Gastroesophageal sphincter (tissue), 3 donors: ENCODE measurements around the gene SUPT3H.

Experiments
- EP300 ChIP-seq: sonication (generic); formaldehyde crosslinking; IDR thresholded peaks from one replicate; pipeline ENCODE4 v1.6.1; 2017; ENCODE audit warnings: antibody characterized with exemption, mild to moderate bottlenecking
- POLR2AphosphoS5 ChIP-seq: sonication (generic); formaldehyde crosslinking; IDR thresholded peaks from one replicate; pipeline ENCODE4 v1.6.1; 2017; ENCODE audit warnings: antibody characterized with exemption
- TF ChIP-seq, protein P1 (sequence below), 4 experiments: fragments of 200-600 bp in 2 of 4; fragments of 450-650 bp in 2 of 4; sonication (generic) in 1 of 4; IDR thresholded peaks; one replicate each; pipeline ENCODE4 v1.5.1; 2017 to 2019; ENCODE audit warnings: antibody characterized with exemption in 4 of 4, mild to moderate bottlenecking in 2 of 4, moderate library complexity in 2 of 4

DNA sequence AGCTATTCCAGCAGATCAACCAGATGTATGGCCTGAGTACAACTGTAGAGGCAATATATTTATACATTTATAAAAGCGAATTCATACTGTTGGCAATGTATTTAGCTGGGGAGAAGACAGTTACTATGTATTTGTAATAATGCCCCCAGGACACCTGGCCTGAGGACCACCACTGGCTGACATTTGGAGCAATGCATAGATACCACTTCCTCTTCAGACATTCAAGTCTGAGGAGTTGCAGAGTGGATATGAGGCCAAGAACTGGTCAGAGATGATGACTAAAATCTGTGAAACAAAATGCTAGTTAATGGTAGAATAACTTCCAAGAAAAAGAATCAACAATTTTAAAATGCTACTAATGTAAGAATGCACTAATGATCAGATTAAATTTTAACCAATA, 527.9 kb downstream of the SUPT3H start:
- TF ChIP-seq, protein P1, sequence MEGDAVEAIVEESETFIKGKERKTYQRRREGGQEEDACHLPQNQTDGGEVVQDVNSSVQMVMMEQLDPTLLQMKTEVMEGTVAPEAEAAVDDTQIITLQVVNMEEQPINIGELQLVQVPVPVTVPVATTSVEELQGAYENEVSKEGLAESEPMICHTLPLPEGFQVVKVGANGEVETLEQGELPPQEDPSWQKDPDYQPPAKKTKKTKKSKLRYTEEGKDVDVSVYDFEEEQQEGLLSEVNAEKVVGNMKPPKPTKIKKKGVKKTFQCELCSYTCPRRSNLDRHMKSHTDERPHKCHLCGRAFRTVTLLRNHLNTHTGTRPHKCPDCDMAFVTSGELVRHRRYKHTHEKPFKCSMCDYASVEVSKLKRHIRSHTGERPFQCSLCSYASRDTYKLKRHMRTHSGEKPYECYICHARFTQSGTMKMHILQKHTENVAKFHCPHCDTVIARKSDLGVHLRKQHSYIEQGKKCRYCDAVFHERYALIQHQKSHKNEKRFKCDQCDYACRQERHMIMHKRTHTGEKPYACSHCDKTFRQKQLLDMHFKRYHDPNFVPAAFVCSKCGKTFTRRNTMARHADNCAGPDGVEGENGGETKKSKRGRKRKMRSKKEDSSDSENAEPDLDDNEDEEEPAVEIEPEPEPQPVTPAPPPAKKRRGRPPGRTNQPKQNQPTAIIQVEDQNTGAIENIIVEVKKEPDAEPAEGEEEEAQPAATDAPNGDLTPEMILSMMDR (IDR thresholded peaks at IDR 0.05): no peak
- no peak for TF ChIP-seq EP300
- TF ChIP-seq POLR2AphosphoS5: no peak
